ENCODE measurements around the gene PROCA1. TPM values are rescaled to one million over a fixed set of nuclear protein-coding genes. Genes with fewer than 3 reads are reported as not detected.
A peak's percentile ranks its signal among the peaks of the same experiment; 100 is the strongest.

The PROCA1 gene
- total and polyA plus RNA-seq, 12 donors = 0.74 to 4.9 (median 1.3) TPM

DNA sequence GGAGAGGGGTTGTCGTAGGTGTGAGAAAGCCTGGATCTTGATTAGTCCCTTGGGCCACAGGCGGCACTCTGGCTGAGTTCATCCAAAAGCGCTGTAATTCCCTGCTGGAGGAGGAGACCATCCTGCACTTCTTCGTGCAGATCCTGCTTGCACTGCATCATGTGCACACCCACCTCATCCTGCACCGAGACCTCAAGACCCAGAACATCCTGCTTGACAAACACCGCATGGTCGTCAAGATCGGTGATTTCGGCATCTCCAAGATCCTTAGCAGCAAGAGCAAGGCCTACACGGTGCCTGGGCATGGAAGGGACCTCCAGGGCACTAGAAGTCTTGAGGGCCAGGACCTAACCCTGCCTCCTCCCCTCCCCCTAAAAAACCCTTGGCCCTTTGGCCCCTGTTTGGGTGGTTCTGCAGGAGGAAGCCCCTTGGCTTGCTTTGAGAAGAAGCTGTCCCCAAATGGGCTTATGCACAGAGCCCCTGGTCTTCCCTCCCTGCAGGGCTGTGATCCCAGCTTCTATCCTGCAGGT lies 23.1 kb upstream of the PROCA1 start:
- Histone ChIP-seq H3K4me1 (peaks cover 0 to under 1% (median 0%) of the 10 kb centered on the region in 9 donors), H3K36me3 (no peaks in the 10 kb centered on the region), H3K4me3 (no peak overlapping the region), H3K27me3 (no peaks in the 10 kb centered on the region), H3K9me3 (no peaks in the 10 kb centered on the region), H3K27ac (no peak overlapping the region)
- ATAC-seq (peak in 1 of 8 donors; percentile 8), DNase-seq (no peak)
- TF ChIP-seq, protein P1, sequence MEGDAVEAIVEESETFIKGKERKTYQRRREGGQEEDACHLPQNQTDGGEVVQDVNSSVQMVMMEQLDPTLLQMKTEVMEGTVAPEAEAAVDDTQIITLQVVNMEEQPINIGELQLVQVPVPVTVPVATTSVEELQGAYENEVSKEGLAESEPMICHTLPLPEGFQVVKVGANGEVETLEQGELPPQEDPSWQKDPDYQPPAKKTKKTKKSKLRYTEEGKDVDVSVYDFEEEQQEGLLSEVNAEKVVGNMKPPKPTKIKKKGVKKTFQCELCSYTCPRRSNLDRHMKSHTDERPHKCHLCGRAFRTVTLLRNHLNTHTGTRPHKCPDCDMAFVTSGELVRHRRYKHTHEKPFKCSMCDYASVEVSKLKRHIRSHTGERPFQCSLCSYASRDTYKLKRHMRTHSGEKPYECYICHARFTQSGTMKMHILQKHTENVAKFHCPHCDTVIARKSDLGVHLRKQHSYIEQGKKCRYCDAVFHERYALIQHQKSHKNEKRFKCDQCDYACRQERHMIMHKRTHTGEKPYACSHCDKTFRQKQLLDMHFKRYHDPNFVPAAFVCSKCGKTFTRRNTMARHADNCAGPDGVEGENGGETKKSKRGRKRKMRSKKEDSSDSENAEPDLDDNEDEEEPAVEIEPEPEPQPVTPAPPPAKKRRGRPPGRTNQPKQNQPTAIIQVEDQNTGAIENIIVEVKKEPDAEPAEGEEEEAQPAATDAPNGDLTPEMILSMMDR (IDR thresholded peaks at IDR 0.05) = no peak
- intact Hi-C loops (cut with DNase I) = no loop called here
- WGBS, 2 donors = 85 to 87% methylated on average over 10 of the region's 10 CpGs

DNA sequence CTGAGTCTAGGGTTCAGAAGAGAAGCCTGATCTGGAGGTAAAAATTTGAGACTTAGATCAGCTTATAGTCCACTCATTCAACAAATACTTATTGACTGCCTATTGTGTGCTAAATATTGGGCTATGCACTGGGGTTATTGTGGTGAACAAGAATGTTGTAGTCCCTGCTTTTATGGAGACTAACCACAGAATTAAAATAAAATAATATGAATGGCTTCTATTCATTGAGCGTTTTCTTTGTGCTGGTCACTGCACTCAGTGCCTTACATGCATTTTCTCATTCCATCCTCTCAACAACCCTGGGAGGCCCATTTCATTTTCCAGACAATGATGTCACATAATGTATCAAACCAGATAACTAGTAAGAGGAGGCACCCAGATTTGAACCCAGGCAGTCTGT lies 21.7 kb upstream of the PROCA1 start:
- DNase-seq = no peak
- Histone ChIP-seq H3K4me3 (no peak overlapping the region), H3K27me3 (no peaks in the 10 kb centered on the region), H3K36me3 (no peaks in the 10 kb centered on the region), H3K27ac (no peak overlapping the region), H3K9me3 (no peaks in the 10 kb centered on the region), H3K4me1 (peaks cover 0 to 10% (median 0%) of the 10 kb centered on the region in 9 donors)
- TF ChIP-seq, protein P1 (IDR thresholded peaks at IDR 0.05) = no peak
- no peak for ATAC-seq
- intact Hi-C loops (cut with DNase I) = no loop called here
- WGBS, 2 donors = 94 to 96% methylated on average over 1 of the region's 1 CpG

DNA sequence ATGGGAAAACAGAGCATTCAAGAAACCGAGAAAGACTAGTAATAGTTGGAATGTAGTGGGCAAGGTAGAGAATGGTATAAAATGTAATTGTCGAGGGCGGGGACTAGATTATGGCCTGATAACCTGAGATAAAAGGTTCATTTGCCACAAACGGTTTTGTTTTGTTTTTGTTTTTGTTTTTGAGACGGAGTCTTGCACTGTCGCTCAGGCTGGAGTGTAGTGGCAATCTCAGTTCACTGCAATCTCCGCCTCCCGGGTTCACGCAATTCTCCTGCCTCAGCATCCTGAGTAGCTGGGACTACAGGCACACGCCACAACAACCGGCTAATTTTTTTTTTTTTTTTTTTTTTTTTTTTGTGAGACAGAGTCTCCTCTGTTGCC lies 18.3 kb upstream of the PROCA1 start:
- intact Hi-C loops (cut with DNase I) = loop anchor here in 6 of 10 donors (2.0 to 10.0 kb wide), 8 partner anchors 15 to 385 kb away; partner anchors contain the start of genes PHF12 (in 4 of the 6), TRAF4 (in 2 of the 6) and DHRS13 (in 1 of the 6)
- 88 to 92% methylated on average over 11 of the region's 11 CpGs for WGBS, 2 donors
- Histone ChIP-seq H3K27me3 (no peaks in the 10 kb centered on the region), H3K36me3 (peaks cover 0 to 4% (median 0%) of the 10 kb centered on the region in 9 donors), H3K27ac (no peak overlapping the region), H3K4me3 (no peak overlapping the region), H3K9me3 (no peaks in the 10 kb centered on the region), H3K4me1 (peaks cover 10 to 38% (median 25%) of the 10 kb centered on the region in 9 donors)
- ATAC-seq (no peak), DNase-seq (no peak)
- TF ChIP-seq, protein P1 (IDR thresholded peaks at IDR 0.05) = no peak

DNA sequence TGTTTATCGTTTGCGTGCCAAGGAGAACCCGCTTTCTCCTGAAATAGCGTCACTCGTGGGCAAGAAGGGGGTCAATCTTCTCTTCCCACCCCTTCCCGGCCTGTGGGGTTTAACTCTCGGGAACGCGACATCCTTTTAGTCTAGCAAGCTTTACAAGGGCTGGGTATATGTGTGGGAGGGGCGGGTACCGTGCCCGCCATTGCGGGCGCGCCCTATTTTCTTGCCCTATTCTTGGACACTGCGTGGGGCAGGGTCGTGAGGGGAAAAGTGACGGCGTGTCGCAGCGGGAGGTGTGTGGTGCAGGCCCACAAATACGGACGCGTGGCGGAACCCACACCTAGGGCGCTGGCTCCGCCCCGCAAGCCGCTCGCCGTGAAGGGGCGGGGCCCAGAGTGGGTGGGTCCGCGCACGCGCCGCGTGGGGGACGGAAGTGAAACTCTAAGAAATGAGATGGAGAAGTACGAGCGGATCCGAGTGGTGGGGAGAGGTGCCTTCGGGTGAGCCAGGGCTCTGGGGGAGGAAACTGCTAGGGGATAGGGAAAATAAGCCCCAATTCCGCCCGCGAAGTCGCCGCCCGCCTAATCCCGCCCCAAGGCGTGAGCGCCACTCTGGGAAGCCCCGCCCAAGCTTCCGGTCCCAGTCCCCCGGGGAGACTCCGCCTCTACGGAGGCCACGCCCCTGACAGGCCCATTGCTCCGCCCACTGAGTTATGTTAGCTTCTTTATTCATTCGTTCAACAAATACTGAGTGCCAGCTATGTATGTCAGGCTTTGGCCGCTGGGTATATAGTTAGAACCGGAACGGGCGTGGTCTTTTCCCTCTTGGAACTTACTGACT lies 16.9 kb upstream of the PROCA1 start, which contains the start of gene NEK8:
Gene NEK8 (plus strand): TSS at position 425 of the 837 bp plus-strand sequence. CDS start 26 bp downstream, at position 451.
- Histone ChIP-seq H3K4me1 (peaks cover 10 to 51% (median 25%) of the 10 kb centered on the region in 9 donors), H3K36me3 (peaks cover 0 to 18% (median 13%) of the 10 kb centered on the region in 9 donors), H3K4me3 (peak within 1 kb of the TSS; percentile 50 to 89 (median 78)), H3K27ac (peak within 1 kb of the TSS; percentile 66 to 98 (median 92)), H3K9me3 (no peaks in the 10 kb centered on the region), H3K27me3 (no peaks in the 10 kb centered on the region)
- 0% methylated on average over 64 of the region's 64 CpGs for WGBS, 2 donors
- intact Hi-C loops (cut with DNase I) = loop anchor here in 6 of 10 donors (2.0 to 10.0 kb wide), 8 partner anchors 16 to 386 kb away; partner anchors contain the start of genes PHF12 (in 4 of the 6), TRAF4 (in 2 of the 6) and DHRS13 (in 1 of the 6)
- TF ChIP-seq, protein P1 (IDR thresholded peaks at IDR 0.05) = no peak
- DNase-seq (peak; percentile 96), ATAC-seq (peak; percentile 78 to 88 (median 86))

All from heart right ventricle (tissue), 16 donors.